ENCODE measurements around the gene ATP7B.

DNA sequence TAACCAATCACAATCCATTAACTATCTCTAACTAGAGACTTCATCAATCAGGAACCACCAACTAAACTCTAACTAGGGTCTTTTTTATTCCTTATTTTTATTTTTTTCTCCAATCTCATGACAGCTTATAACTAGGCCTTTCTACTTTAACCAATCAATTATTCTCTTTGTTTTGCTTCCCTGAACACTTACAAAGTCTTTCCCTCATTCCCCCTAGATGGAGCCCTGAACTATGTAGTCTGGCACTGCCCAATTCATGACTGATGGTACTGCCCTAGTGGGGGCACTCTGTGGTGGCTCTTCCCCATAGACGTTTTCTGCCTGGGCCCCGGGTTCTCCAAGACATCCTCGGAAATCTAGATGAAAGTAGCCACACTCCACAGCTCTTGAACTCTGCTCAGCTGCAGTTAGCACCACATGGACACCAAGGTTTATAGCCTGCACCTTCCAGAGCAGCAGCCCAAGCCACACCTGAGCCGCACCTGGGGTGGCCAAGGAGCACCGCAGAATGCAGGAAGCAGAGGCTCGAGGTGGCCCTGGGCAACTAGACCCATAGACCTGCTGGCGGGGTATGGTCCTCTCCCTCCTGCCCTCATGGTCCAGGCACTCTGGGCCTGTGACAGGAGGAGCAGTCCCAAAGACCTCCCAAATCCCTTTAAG lies 6.6 kb downstream of the ATP7B start:
- TF ChIP-seq, protein P1, sequence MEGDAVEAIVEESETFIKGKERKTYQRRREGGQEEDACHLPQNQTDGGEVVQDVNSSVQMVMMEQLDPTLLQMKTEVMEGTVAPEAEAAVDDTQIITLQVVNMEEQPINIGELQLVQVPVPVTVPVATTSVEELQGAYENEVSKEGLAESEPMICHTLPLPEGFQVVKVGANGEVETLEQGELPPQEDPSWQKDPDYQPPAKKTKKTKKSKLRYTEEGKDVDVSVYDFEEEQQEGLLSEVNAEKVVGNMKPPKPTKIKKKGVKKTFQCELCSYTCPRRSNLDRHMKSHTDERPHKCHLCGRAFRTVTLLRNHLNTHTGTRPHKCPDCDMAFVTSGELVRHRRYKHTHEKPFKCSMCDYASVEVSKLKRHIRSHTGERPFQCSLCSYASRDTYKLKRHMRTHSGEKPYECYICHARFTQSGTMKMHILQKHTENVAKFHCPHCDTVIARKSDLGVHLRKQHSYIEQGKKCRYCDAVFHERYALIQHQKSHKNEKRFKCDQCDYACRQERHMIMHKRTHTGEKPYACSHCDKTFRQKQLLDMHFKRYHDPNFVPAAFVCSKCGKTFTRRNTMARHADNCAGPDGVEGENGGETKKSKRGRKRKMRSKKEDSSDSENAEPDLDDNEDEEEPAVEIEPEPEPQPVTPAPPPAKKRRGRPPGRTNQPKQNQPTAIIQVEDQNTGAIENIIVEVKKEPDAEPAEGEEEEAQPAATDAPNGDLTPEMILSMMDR (IDR thresholded peaks at IDR 0.05; ENCODE audit: low read length): no peak
- TF ChIP-seq EZH2phosphoT487 (IDR thresholded peaks at IDR 0.05; ENCODE audit: low read length) (no peak), EZH2 (optimal IDR thresholded peaks at IDR 0.05; ENCODE audit: low read depth, low read length) (no peak)
